Measurements from ENCODE around the gene DDAH1. TPM values are rescaled to one million over a fixed set of nuclear protein-coding genes. Genes with fewer than 3 reads are reported as not detected.
A peak's percentile ranks its signal among the peaks of the same experiment; 100 is the strongest.
"Not testable (repeated sequence)": the region's sequence is repeated elsewhere in the genome, so short reads cannot be mapped to it uniquely, and the experiment has no call there.

DDAH1 gene
- total RNA-seq, 1 donor from 2014 or later, result 16.3 TPM

- no peak for DNase-seq (ENCODE audit: low read depth)
Observed at GRCh38 chr1:85471558-85471957, 6.6 kb upstream of the DDAH1 start.

GRCh38 chr1:85470130-85470529, 5.2 kb upstream of the DDAH1 start:
- not testable (repeated sequence) for DNase-seq (ENCODE audit: low read depth)

GRCh38 chr1:85467929-85468540, 3.1 kb upstream of the DDAH1 start:
- no peak for DNase-seq (ENCODE audit: low read depth)

DNA sequence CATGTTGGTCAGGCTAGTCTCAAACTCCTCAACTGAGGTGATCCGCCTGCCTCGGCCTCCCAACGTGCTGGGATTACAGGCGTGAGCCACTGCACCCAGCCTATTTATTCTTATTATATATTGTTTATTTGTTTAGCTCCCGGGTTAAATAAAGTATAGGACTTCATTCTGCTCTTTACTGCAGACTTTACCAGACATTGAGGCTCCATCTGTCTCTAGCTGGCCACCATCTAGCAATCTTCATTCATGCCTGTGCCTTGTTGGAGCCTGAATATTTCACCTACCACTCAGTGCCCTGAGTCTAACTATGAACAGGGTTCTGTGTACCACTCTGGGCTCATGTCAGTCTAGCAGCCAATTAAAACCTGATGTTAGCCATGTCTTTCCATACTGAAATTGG, 2.1 kb upstream of the DDAH1 start:
- DNase-seq (ENCODE audit: low read depth), result no peak

GRCh38 chr1:85465786-85466134, 801 bp upstream of the DDAH1 start:
- DNase-seq (ENCODE audit: low read depth), result no peak

DNA sequence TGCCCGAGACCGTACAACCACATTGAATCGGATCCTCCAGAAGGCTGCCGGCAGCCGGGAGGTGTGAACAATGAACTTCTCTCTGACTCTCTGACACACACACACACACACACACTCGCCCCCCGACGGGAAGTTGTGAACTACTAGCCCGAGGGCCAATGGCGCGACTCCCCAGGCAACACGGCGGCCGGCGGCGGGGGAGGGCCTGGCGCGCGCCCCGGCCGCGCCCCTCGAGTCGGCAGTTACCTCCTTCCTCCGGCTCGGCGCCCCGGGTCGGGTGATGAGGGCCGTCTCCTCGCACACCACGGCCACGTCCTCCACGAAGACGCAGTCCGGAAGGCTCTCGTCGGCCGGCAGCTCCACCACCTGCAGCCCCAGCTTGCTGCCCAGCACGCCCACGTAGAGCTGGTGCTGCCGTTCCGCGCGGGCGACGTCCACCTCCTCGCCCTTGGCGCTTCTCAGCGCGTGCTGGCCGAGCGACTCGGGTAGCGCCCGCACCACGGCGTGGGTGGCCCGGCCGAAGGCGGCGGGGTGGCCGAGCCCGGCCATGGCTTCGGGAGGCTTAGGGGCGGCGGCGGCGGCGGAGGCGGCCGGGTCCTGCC, 361 bp downstream of the DDAH1 start:
- peak; percentile 59 for DNase-seq (ENCODE audit: low read depth)

- DNase-seq (ENCODE audit: low read depth), result peak; percentile 14
Observed at GRCh38 chr1:85463731-85464496, 1.0 kb downstream of the DDAH1 start.

- no peak for DNase-seq (ENCODE audit: low read depth)
Observed at GRCh38 chr1:85462931-85463649, 1.9 kb downstream of the DDAH1 start.

GRCh38 chr1:85461216-85461918, 3.6 kb downstream of the DDAH1 start:
- DNase-seq (ENCODE audit: low read depth), result no peak

DNA sequence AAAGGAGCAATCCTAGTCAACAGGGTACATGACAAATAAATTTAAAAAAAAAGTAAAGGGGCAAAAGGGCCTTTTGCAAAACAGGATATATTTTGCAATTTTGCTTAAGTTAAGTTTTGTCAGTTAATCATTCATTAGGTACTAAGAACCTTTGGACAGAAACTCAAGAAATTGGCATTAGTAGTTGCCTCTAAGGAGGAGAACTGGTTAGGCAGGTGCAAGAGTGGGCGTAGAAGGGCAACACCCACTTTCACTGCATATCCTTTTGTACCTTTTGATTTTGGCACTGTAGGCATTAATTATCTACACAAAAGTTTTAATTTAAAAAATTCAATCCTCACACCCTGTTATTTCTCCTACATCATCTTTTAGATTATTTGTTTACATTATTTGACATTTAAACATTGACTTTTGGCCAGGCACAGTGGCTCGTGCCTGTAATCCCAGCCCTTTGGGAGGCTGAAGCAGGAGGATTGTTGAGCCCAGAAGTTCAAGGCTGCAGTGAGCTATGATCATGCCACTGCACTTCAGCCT, 4.3 kb downstream of the DDAH1 start:
- DNase-seq (ENCODE audit: low read depth), result no peak

DNA sequence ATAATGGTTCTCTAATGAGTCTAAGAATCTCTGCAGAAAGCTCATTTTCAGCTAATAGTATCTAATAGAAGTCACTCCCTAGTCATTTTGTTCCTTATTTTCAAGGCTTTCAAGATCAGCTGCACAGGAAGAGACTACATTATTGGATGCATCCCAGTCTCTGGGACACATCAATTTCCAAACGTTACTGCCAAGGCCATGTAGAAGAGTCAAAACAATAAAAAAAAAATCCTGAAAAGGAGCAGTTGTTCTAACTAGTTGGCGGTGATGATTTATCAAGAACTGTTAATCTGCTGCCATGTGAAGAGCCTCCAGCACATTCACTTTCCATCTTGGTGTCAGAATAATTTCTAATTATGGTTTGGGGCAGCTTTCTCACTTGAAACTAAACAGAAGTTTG, 5.7 kb downstream of the DDAH1 start:
- no peak for DNase-seq (ENCODE audit: low read depth)

GRCh38 chr1:85454214-85454613, 10.7 kb downstream of the DDAH1 start:
- no peak for DNase-seq (ENCODE audit: low read depth)

DNA sequence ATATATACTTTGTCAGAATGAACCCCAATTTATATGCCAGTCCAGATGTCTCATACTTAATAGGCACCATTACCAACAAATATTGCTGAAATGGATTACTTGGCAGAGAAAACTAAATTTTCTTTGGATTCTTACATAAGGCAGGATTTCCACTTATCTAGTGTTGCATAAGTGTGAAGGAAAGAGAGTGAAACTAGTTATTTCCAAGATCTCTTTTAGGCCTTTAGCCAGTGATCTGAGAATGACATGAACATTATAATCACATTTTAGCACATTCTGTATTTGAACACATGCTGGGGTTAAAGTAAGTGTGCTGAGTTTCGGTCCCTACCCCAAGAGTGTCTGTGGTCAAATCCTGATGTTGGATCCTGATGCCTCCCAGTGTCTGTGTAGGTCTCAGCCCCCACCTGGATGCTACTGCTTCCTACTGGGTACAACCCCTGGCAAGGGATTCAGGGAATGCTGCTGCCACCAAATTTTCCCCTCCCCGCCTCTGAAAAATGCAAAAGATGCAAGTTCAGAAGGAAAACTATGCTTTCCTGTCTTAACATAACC, 11.2 kb downstream of the DDAH1 start:
- no peak for DNase-seq (ENCODE audit: low read depth)

GRCh38 chr1:85452948-85453347, 12.0 kb downstream of the DDAH1 start:
- no peak for DNase-seq (ENCODE audit: low read depth)

GRCh38 chr1:85451236-85451830, 13.6 kb downstream of the DDAH1 start:
- DNase-seq (ENCODE audit: low read depth), result no peak

DNA sequence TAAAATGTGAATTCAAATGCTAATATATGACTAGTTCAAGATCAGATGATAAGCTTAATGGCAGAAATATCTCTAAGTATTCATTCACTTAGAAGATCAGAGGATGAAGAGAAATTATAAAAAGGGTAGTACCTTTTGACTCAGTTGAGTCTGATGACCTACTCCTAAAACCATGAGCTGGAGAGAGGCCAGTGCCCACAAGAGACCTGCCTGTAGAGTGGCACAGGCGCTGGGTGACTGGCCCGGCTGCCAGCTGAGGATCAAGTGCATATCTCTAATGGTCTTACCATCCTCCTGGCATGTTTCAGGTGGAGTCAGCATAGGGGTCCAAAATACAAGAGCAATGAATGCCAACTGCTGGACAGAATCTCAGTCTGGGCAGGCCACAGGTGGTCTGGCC, 14.1 kb downstream of the DDAH1 start:
- DNase-seq (ENCODE audit: low read depth), result peak; percentile 50

GRCh38 chr1:85449356-85449755, 15.6 kb downstream of the DDAH1 start:
- no peak for DNase-seq (ENCODE audit: low read depth)

GRCh38 chr1:85448358-85448757, 16.6 kb downstream of the DDAH1 start:
- DNase-seq (ENCODE audit: low read depth), result no peak

- DNase-seq (ENCODE audit: low read depth), result no peak
Observed at GRCh38 chr1:85447006-85447943, 17.7 kb downstream of the DDAH1 start.
